ENCODE data around the gene RD3L.
A peak's percentile ranks its signal among the peaks of the same experiment; 100 is the strongest.

DNA sequence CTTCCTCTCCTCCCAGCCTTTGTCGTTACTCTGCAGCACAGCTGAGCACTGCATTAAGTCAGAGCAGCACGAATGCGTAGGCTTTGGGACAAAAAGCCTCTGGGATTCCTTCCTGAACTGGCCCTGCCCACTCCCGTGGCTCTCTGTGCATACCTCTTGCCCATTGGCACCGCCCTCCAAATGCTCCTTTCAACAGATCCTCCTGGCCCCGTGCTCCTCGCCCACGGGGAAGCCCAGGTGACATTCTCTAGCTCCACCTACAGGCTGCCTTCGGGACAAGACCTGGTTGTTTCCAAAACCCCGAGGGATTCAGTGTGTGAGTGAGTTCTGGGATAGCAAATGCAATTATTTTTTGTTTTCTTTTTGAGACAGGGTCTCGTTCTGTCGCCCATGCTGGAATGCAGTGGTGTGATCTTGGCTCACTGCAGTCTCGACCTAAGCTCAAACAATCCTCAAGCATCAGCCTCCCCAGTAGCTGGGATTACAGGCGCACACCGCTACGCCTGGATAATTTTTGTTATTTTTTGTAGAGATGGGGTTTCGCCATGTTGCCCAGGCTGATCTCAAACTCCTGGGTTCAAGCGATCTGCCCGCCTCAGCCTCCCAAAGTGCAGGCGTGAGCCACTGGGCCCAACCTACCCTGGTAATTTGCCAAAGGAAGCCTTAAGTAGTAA, 31.9 kb downstream of the RD3L start:
- TF ChIP-seq, protein P1, sequence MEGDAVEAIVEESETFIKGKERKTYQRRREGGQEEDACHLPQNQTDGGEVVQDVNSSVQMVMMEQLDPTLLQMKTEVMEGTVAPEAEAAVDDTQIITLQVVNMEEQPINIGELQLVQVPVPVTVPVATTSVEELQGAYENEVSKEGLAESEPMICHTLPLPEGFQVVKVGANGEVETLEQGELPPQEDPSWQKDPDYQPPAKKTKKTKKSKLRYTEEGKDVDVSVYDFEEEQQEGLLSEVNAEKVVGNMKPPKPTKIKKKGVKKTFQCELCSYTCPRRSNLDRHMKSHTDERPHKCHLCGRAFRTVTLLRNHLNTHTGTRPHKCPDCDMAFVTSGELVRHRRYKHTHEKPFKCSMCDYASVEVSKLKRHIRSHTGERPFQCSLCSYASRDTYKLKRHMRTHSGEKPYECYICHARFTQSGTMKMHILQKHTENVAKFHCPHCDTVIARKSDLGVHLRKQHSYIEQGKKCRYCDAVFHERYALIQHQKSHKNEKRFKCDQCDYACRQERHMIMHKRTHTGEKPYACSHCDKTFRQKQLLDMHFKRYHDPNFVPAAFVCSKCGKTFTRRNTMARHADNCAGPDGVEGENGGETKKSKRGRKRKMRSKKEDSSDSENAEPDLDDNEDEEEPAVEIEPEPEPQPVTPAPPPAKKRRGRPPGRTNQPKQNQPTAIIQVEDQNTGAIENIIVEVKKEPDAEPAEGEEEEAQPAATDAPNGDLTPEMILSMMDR (IDR thresholded peaks at IDR 0.05 in 4 of 5, conservative IDR thresholded peaks at IDR 0.05 in 1 of 5): peak; percentile 63 to 82 (median 76)
- no peak for TF ChIP-seq POLR2A (IDR thresholded peaks at IDR 0.05)

All from gastrocnemius medialis (tissue), 4 donors.